GM18951 (cell line): ENCODE measurements around the gene ENO3.
A peak's percentile ranks its signal among the peaks of the same experiment; 100 is the strongest.

Experiments used
- POLR2A ChIP-seq: IDR thresholded peaks from 4 replicates; pipeline ENCODE4 v1.6.1; 2011; ENCODE audit warnings: mild to moderate bottlenecking; ENCODE audit not compliant: insufficient read length, insufficient read depth; ENCODE audit errors: extremely low read depth
- in situ Hi-C: fragments of 300-500 bp; cut with MboI; formaldehyde crosslinking; loops from one replicate; pipeline ENCODE4 v1.12.0; 2022; ENCODE audit warnings: low sequenced_read_pairs, mixed read lengths, inconsistent platforms; ENCODE audit not compliant: unreplicated experiment

The ENO3 gene

GRCh38 chr17:4950075-4950745, 709 bp upstream of the ENO3 start:
- in situ Hi-C loops, result no loop called here
- TF ChIP-seq POLR2A, result peak; percentile 56

GRCh38 chr17:4951486-4951885, 567 bp downstream of the ENO3 start:
- in situ Hi-C loops, result no loop called here
- TF ChIP-seq POLR2A, result no peak

GRCh38 chr17:4953451-4953961, 2.6 kb downstream of the ENO3 start:
- in situ Hi-C loops, result no loop called here
- no peak for TF ChIP-seq POLR2A

GRCh38 chr17:4955091-4955490, 4.2 kb downstream of the ENO3 start:
- no peak for TF ChIP-seq POLR2A
- in situ Hi-C loops, result no loop called here

- in situ Hi-C loops, result no loop called here
- TF ChIP-seq POLR2A, result no peak
These were observed 5.7 kb downstream of the ENO3 start for GRCh38 chr17:4956493-4957061.

GRCh38 chr17:4958102-4958501, 7.2 kb downstream of the ENO3 start:
- TF ChIP-seq POLR2A, result no peak
- in situ Hi-C loops, result no loop called here

- TF ChIP-seq POLR2A, result no peak
- in situ Hi-C loops, result no loop called here
These were observed 8.5 kb downstream of the ENO3 start for GRCh38 chr17:4959261-4959965.

DNA sequence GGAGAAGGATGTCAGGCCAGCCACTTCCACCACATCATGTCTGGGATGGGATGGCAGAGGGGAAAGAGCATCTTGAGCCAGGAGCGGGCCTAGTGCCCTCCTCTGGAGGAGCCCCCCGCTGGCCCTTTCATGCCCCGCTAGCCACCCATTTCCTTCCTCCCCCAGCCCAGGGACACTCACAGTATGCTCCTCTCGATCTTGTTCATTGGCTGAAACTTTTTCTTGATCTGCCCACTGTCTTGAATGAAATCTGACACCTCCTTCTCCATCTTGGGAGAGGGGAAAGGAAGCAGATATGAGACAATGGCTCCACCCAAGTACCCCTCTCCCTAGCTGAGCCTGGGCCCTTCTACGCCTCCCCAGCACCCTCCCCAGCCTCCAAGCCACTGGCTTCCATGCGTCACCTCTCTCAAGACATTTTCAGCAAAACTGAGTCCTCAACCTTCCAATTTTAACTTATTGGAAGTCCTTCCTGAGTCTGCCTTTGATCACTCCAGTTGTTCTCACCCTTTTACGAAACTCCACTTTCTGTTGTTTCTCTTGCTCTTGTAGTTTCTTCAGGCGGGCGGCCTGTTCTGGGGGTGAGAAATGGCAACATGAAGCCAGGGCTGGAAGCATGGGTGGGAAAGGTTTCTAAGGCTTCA, 9.5 kb downstream of the ENO3 start:
- in situ Hi-C loops, result no loop called here
- no peak for TF ChIP-seq POLR2A

GRCh38 chr17:4965311-4965986, 14.5 kb downstream of the ENO3 start:
- in situ Hi-C loops, result no loop called here
- TF ChIP-seq POLR2A, result no peak

DNA sequence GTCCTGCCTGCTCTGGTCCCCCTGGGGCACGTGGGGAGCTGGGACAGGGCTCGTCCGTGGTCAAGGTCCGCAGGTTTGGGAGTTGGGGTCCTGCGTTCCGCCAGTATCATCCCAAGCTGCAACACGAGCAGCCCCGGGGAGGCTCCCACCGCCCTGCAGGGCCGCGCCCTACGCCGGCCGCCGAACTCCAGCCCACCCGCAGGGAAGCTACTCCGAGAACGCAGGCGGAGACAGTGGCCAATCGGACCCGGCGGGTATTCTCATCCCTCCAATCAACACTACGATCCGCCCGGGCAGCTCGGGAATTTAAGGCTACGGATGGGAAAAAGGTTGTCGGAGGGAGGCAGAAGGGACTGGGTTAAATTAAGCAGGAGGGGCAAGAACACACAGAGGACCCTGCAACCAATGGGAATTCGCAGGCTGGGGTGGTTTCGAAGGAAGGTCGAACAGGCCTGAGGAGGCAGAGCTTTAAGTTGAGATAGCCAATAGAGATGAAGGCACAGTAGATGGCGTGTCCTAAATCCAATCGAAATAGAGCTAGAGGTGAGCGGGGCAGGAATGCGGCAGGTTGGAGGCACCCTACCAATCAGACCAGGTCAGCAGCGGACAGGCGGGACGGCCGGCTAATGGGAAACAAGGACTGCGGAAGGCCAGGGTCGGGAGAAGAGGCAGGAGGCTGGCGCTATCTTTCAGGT, 16.1 kb downstream of the ENO3 start:
- in situ Hi-C loops, result no loop called here
- peak; percentile 46 for TF ChIP-seq POLR2A

GRCh38 chr17:4967539-4968485, 16.9 kb downstream of the ENO3 start, which contains the start of gene SPAG7:
Gene SPAG7, minus strand, starts transcription at chr17:4967817. Its CDS starts 13 bp downstream, at chr17:4967804.
- TF ChIP-seq POLR2A, result peak; percentile 76
- in situ Hi-C loops, result no loop called here
